GM12873 (cell line): ENCODE results near the gene VIPR2.

Source experiments
- TF ChIP-seq, protein P1 (sequence below): IDR thresholded peaks from 2 replicates; pipeline ENCODE4 v1.5.1; 2012; ENCODE audit warnings: low read depth, mild to moderate bottlenecking, moderate library complexity, low read length, control low read depth; ENCODE audit not compliant: insufficient read depth; ENCODE audit errors: missing control alignments

VIPR2 gene

DNA sequence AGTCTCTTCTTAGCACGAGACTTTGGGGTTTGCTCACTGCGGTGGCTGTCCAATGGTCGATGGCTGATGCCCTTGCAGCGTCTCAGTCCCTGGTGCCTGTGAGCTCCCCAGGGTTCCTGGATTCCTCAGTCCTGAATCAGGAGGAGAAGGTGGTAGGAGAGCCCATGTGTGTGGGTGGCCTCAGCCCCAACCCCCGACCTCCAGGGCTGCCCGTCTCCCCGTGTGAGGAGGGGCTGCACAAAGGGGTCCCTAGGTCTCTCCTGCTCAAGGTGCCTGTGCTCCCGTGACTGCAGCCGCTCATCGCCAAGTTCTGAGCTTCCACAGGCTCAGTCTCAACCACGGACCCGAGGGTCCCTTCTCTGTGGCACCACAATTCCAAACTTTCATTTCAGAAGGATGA is 142.9 kb downstream of the VIPR2 start:
- TF ChIP-seq, protein P1, sequence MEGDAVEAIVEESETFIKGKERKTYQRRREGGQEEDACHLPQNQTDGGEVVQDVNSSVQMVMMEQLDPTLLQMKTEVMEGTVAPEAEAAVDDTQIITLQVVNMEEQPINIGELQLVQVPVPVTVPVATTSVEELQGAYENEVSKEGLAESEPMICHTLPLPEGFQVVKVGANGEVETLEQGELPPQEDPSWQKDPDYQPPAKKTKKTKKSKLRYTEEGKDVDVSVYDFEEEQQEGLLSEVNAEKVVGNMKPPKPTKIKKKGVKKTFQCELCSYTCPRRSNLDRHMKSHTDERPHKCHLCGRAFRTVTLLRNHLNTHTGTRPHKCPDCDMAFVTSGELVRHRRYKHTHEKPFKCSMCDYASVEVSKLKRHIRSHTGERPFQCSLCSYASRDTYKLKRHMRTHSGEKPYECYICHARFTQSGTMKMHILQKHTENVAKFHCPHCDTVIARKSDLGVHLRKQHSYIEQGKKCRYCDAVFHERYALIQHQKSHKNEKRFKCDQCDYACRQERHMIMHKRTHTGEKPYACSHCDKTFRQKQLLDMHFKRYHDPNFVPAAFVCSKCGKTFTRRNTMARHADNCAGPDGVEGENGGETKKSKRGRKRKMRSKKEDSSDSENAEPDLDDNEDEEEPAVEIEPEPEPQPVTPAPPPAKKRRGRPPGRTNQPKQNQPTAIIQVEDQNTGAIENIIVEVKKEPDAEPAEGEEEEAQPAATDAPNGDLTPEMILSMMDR = no peak

DNA sequence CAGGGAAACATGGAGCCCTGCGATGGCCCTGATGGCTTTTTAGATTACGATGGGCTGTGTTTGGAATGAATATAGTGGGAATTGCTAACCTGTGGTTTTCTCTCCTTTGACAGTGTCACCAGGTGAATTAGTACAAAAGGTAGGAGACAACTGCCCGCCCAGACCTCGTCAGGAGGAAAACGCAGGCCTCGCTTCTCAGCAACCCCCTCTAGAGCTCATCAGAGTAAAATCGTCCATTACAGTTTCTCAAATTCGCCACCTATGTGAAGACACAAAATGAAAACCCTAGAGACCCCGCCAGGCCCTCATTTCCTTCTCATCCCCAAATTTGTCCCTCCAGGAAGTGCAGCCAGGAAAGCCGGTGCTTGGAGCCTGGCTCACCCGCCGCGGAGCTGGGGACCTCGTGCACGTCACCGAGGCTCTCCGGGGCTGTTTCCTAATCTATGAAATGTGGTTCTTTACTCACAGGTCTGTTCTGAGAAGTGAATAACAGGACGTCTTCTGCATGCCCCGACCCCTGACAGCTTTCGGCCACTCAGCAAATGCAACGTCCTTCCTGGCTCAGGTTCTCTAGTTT is 143.7 kb downstream of the VIPR2 start:
- TF ChIP-seq, protein P1 = no peak

DNA sequence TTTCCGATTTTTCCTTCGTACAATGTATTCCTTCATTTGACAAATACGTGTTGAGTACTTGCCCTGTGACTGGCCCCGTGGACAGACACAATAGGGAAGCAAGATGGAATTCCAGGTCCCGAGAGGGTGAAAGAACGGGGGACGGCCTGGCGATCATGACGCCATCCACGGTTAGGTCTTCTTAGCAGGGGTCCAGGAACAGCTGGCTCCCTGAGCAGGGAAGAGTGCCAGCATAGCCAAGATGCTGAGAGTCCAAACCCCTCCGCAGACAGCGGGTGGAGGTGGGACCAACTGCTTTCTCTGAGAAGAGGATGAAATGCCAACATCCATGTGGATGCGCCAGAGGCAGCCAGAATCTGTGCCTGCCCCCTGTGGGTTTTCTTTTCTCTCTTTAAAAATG is 144.6 kb downstream of the VIPR2 start:
- TF ChIP-seq, protein P1 = no peak

DNA sequence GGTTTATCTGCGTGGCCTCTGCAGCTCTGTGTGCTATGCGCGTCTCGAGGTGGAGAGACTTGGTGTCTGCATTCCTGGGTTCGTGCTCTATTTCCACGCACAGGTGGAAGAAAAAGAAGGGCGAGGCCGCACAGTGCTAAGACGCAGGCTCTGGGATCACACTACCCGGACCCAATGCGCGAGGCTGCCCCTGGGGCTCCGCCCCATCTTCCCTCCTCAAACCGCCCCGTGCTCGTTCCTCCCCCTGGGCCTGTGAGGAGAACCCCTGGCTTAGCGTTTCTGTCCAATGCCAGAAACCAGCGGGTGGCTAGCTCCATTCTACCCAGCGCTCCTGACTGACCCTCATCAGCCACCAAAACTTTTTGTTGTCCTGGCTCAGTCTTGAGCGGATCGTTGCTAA is 145.2 kb downstream of the VIPR2 start:
- TF ChIP-seq, protein P1 = no peak

DNA sequence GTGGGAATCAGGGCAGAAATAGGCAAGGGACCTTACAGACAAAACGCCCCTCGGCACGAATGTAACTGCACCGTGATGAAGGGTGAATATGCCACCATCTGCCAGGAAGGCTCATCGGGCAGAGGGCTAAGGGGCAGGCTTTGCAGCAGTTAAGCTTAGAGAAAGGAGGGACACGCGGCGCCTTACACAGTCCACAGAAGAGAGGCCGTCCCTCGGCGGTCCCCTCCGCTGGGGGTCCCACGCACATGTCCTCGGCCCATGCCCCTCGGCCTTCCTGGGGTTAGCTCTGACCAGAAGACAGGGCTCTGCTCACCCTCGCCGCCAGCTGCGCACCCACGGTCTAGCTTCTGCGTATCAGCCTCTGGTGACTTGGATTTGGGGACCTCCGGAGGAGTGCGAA is 147.2 kb downstream of the VIPR2 start:
- TF ChIP-seq, protein P1 = no peak

DNA sequence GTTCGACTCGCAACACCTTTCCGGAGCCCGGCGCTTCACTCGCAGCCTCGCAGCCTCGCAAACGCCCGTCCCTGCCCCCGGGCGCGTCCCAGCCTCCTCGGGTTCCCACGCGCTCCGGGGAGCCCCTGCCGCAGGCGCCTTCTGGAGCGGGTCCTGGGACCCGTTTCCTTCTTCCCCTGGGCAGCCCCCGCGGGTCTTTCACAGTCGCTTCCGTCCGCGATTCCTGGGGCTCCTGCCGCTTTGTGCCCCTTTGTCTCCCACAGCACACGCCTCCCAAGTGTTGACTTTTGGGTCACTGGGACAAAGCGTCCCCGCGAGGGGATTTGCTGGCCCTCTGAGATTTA is 147.6 kb downstream of the VIPR2 start:
- TF ChIP-seq, protein P1 = no peak

DNA sequence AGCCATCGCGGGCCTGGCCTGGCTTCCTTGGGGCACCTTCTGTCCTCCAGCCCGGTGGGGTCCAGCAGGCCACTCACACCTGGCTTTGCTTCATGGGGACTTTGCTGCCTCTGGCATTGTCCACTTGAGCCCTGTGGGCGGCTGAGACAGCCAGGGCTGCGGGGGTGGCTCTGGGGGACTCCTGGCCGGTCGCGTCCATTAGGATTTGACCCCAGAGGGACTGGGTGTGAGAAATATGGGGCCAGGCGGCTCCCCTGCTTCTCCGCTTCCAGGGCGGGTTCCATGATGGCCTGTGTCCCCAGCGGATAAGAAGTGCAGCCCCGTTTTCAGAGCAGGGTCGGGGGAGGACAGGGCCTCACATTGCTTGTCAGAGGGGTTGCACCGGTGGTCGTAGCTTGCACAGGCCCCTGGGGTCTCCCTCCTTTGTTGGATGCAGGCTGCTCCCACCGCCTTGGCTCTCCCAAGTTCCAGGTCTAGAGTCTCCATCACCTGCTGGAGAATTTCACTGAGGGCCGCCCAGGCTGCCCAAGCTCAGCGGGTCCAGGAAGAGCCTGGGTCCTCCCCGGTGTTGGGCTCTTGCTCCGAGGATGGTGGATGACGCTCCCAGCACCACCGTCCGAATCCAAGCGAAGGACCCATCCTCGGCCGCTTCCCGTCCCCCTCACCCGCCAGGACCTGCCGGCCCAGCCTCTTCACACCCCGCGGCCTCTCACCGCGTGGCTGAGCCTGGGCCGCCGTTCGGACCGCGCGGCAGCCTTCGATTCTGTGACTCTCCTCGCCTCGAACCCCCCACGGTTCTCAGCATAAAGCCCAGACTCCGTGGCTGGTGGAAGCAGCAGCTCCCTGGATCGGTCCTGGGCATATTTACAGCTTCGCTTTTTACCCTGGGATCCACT is 148.2 kb downstream of the VIPR2 start:
- TF ChIP-seq, protein P1 = no peak
